Lower leg skin (tissue), 3 donors: ENCODE results near the gene ZBTB16.

Experiments used
- CTCF ChIP-seq, 3 donors: fragments of 450-650 bp; IDR thresholded peaks; one replicate each; pipeline ENCODE4 v1.5.1; 2016; ENCODE audit warnings: antibody characterized with exemption in 3 of 3, mild to moderate bottlenecking in 3 of 3, moderate library complexity in 2 of 3
- POLR2A ChIP-seq, 2 donors: fragments of 450-650 bp; IDR thresholded peaks; one replicate each; pipeline ENCODE4 v1.6.1; 2016 to 2017; ENCODE audit warnings: antibody characterized with exemption in 2 of 2, mild to moderate bottlenecking in 1 of 2, moderate library complexity in 1 of 2

GRCh38 chr11:114083391-114084252 lies 24.1 kb downstream of the ZBTB16 start:
- TF ChIP-seq CTCF (IDR thresholded peaks at IDR 0.05) (no peak), POLR2A (IDR thresholded peaks at IDR 0.05) (no peak)
